Heart right ventricle (tissue), 16 donors: ENCODE results near the gene ZNF627. TPM values are rescaled to one million over a fixed set of nuclear protein-coding genes. Genes with fewer than 3 reads are reported as not detected.
"Not testable (repeated sequence)": the region's sequence is repeated elsewhere in the genome, so short reads cannot be mapped to it uniquely, and the experiment has no call there.

Source experiments
- ATAC-seq, 8 donors: fragments of 200-7000 bp; cut with Tn5 transposase; one replicate each; pipeline ENCODE4 v1.9.1; 2020; ENCODE audit warnings: mild to moderate bottlenecking in 8 of 8, moderate library complexity in 8 of 8, moderate number of reproducible peaks in 1 of 8
- DNase-seq, 2 donors: peaks; one replicate each; pipeline ENCODE4 v3.0.0-alpha.2; 2020
- H3K27ac ChIP-seq, 10 donors: fragments of 200-600 bp; sonication (generic) in 2 of 10; one replicate each; pipeline versions ENCODE4 v1.5.0 to v1.8.0; 2020 to 2022; ENCODE audit warnings: mild to moderate bottlenecking in 3 of 10
- H3K27me3 ChIP-seq, 7 donors: fragments of 200-600 bp; one replicate each; pipeline ENCODE4 v1.8.0; 2021 to 2022; ENCODE audit warnings: mild to moderate bottlenecking in 2 of 7
- H3K36me3 ChIP-seq, 9 donors: fragments of 200-600 bp; sonication (generic) in 1 of 9; one replicate each; pipeline versions ENCODE4 v1.5.0 to v1.8.0; 2020 to 2022; ENCODE audit warnings: mild to moderate bottlenecking in 2 of 9
- H3K4me1 ChIP-seq, 9 donors: fragments of 200-600 bp; sonication (generic) in 1 of 9; one replicate each; pipeline versions ENCODE4 v1.5.0 to v1.8.0; 2020 to 2022; ENCODE audit warnings: mild to moderate bottlenecking in 4 of 9
- H3K4me3 ChIP-seq, 10 donors: fragments of 200-600 bp; sonication (generic) in 2 of 10; one replicate each; pipeline versions ENCODE4 v1.5.0 to v1.8.0; 2020 to 2022; ENCODE audit warnings: mild to moderate bottlenecking in 7 of 10, moderate library complexity in 2 of 10
- H3K9me3 ChIP-seq, 11 donors: fragments of 200-600 bp in 10 of 11; sonication (generic) in 2 of 11; one replicate each; pipeline versions ENCODE4 v1.5.0 to v1.8.0; 2013 to 2022; ENCODE audit warnings: mild to moderate bottlenecking in 2 of 11, control low read depth in 1 of 11, moderate library complexity in 1 of 11
- WGBS, 2 donors: extraction: QIAGEN DNeasy Blood & Tissue Kit; methylation state at CpG; one replicate each; pipeline ENCODE4 v1.1.7; 2013; ENCODE audit warnings: inconsistent platforms in 1 of 2; 5-methylcytosine and 5-hydroxymethylcytosine counted together
- intact Hi-C, 10 donors: fragments of 100-400 bp; cut with DNase I; formaldehyde crosslinking; loops; one replicate each; pipeline versions ENCODE4 v1.11.1 to v1.14.2; 2022
- polyA plus RNA-seq, 2 donors: library from polyadenylated mRNA; stranded (reverse); fragments of 200-250 nt; gene quantifications; one replicate each; pipeline ENCODE4 v1.2.3, GENCODE V29; 2013
- total RNA-seq, 10 donors: library from RNA; stranded (reverse); fragmentation: NEBNext Ultra II Directional in 3 of 10; extraction: Animal tissue kit (Norgen Biotek cat#: 25700) in 3 of 10; gene quantifications; one replicate each; pipeline versions ENCODE4 v1.2.1 to v1.2.4, GENCODE V29; 2021 to 2023
- TF ChIP-seq, protein P1 (sequence below), 9 donors: fragments of 200-600 bp; sonication (generic) in 2 of 9; IDR thresholded peaks; one replicate each; pipeline versions ENCODE4 v1.5.0 to v1.8.0; 2021 to 2022; ENCODE audit warnings: antibody characterized with exemption in 9 of 9, mild to moderate bottlenecking in 5 of 9, moderate library complexity in 1 of 9
- donor health status: Arrhythmogenic right ventricular cardiomyopathy.
- donor health status: ischemic (EF 13 %, LVEDD 7.1; RV severe dilation, severe dysfunction).
- donor health status: healthy with polysubstance abuse.
- donor health status: DM: no; HTN: yes; CAD: no.
- donor health status: DM: no; HTN: no; CAD: no.
- donor health status: ischemic (EF 25% LVEDD 6.9; RV normal size, moderate dysfunction).
- donor health status: ischemic (EF 25% LVEDD 5.7; RV mildly dilated, moderate dysfunction).
- donor health status: healthy.
- donor health status: DM: yes; HTN: yes; CAD: no.
- donor health status: Ischemic cardiomyopathy.
- donor health status: ischemic (EF 35%, LVEDD 5.7; RV mildly dilated, moderate dysfunction).
- donor health status: nonischemic (EF 11% LVEDD 7.7; RV severe dilation, severe dysfunction).
- donor health status: DM: yes; HTN: yes; CAD: no.
- donor health status: PGD.
- donor health status: ischemic (EF 29% LVEDD 5.4; RV normal size, mild dysfunction).
- donor health status: nonischemic (EF 23%, LVEDD 6.1; RV moderate dilation, normal function).

The ZNF627 gene
- total and polyA plus RNA-seq, 12 donors, result 3.6 to 9.8 (median 6.3) TPM

DNA sequence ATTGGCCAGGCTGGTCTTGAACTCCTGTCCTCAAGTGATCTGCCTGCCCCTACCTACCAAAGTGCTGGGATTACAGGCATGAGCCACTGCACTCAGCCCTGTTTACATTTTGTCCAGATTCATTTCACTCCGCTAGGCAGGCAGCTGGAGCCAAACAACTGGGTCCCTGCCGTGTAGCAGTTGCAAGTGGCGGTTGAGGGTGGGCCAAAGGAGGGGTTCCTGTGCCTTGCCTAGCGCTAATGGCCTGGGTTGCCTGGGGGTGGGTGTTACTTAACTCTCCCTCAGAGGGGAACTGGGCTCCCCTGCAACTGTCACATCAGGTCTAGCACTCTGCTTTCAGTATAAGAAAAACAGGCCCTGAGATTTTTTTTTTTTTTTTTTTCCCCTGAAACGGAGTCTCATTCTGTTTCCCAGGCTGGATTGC is 27.2 kb upstream of the ZNF627 start:
- WGBS, 2 donors, result 71 to 77% methylated on average over 5 of the region's 5 CpGs
- no peak for ATAC-seq
- Histone ChIP-seq H3K9me3 (no peaks in the 10 kb centered on the region), H3K36me3 (no peaks in the 10 kb centered on the region), H3K4me1 (peaks cover 0 to 10% (median 0%) of the 10 kb centered on the region in 9 donors), H3K27ac (no peak overlapping the region), H3K4me3 (no peak overlapping the region), H3K27me3 (no peaks in the 10 kb centered on the region)
- intact Hi-C loops, result no loop called here
- no peak for DNase-seq
- TF ChIP-seq, protein P1, sequence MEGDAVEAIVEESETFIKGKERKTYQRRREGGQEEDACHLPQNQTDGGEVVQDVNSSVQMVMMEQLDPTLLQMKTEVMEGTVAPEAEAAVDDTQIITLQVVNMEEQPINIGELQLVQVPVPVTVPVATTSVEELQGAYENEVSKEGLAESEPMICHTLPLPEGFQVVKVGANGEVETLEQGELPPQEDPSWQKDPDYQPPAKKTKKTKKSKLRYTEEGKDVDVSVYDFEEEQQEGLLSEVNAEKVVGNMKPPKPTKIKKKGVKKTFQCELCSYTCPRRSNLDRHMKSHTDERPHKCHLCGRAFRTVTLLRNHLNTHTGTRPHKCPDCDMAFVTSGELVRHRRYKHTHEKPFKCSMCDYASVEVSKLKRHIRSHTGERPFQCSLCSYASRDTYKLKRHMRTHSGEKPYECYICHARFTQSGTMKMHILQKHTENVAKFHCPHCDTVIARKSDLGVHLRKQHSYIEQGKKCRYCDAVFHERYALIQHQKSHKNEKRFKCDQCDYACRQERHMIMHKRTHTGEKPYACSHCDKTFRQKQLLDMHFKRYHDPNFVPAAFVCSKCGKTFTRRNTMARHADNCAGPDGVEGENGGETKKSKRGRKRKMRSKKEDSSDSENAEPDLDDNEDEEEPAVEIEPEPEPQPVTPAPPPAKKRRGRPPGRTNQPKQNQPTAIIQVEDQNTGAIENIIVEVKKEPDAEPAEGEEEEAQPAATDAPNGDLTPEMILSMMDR (IDR thresholded peaks at IDR 0.05), result no peak

DNA sequence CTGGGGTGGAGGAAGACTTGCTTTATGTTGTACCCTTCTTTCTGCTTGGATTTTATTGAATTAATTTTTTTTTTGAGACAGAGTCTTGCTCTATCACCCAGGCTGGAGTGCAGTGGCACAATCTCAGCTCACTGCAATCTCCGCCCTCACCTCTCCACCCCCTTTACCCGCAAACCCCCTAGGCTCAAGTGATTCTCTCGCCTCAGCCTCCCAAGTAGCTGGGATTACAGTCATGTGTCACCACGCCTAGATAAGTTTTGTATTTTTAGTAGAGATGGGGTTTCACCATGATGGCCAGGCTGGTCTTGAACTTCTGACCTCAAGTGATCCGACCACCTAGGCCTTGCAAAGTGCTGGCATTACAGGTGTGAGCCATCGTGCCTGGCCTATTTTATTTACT is 23.9 kb upstream of the ZNF627 start:
- DNase-seq, H3K27me3 ChIP-seq, H3K9me3 ChIP-seq, ATAC-seq, H3K4me3 ChIP-seq, intact Hi-C loops, H3K36me3 ChIP-seq, H3K27ac ChIP-seq: not testable (repeated sequence)
- H3K4me1 ChIP-seq, result peaks cover 0 to 26% (median 1%) of the 10 kb centered on the region in 9 donors
- WGBS, 2 donors, result 68 to 84% methylated on average over 6 of the region's 6 CpGs

- H3K9me3 ChIP-seq, intact Hi-C loops, H3K36me3 ChIP-seq, DNase-seq, H3K27ac ChIP-seq, ATAC-seq, H3K4me3 ChIP-seq: not testable (repeated sequence)
- Histone ChIP-seq H3K27me3 (peaks cover 0 to 11% (median 5%) of the 10 kb centered on the region in 7 donors), H3K4me1 (peaks cover 0 to 24% (median 5%) of the 10 kb centered on the region in 9 donors)
- WGBS, 2 donors, result 91 to 92% methylated on average over 4 of the region's 4 CpGs
Measured at GRCh38 chr19:11573763-11574162, 23.5 kb upstream of the ZNF627 start.

DNA sequence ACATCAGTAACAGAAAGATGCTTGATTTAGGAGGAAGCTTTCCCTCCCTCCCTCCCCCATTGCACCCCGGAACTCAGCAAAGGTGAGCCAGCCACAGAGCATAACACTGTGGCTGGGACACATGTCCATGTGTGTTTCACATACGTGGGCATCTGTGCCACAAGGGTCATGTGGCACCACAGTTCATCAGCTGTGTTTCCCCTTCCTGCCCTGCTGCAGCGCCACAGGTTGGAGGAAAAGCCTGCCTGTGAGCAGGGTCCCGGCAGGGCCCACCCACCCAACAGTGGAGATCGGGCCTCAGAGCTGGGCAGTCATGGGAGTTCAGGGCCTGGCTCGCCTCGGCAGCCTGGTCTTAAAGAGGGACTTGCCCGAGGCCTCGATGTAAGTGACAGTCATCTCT is 22.6 kb upstream of the ZNF627 start:
- no peak for DNase-seq
- Histone ChIP-seq H3K36me3 (no peaks in the 10 kb centered on the region), H3K4me1 (peaks cover 0 to 32% (median 7%) of the 10 kb centered on the region in 9 donors), H3K27me3 (peaks cover 0 to 20% (median 10%) of the 10 kb centered on the region in 7 donors), H3K27ac (no peak overlapping the region), H3K4me3 (no peak overlapping the region), H3K9me3 (no peaks in the 10 kb centered on the region)
- TF ChIP-seq, protein P1 (IDR thresholded peaks at IDR 0.05), result no peak
- no peak for ATAC-seq
- intact Hi-C loops, result no loop called here
- 87 to 91% methylated on average over 9 of the region's 9 CpGs for WGBS, 2 donors

DNA sequence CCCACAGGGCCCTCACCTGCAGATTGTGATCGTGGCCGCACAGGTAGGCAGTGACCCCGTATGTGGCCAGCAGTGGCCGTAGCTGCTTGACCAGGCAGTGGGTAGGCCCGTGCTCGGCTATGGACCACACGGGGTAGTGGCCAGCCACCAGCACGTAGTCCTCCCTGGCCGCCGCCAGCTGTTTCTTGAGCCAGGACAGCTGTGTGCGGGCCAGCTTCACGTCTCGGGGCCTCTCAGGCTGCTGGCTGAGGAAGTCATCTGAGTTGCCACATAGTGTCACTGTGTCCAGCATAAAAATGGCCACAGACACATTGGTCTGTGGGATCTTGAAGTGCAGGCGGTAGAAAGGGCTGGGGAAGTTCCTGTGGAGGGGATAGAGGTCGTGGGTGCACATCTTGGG is 21.1 kb upstream of the ZNF627 start:
- peaks cover 0 to 48% (median 10%) of the 10 kb centered on the region in 9 donors for H3K4me1 ChIP-seq
- H3K36me3 ChIP-seq, result no peaks in the 10 kb centered on the region
- peak overlapping the region in 1 of 10 donors; percentile 18 for H3K4me3 ChIP-seq
- WGBS, 2 donors, result 83% methylated on average over 15 of the region's 15 CpGs
- H3K27ac ChIP-seq, result peak overlapping the region in 1 of 10 donors; percentile 46
- peak in 1 of 8 donors; percentile 11 for ATAC-seq
- TF ChIP-seq, protein P1 (IDR thresholded peaks at IDR 0.05), result no peak
- DNase-seq, result no peak
- no peaks in the 10 kb centered on the region for H3K9me3 ChIP-seq
- H3K27me3 ChIP-seq, result peaks cover 0 to 26% (median 10%) of the 10 kb centered on the region in 7 donors
- intact Hi-C loops, result no loop called here
